SK-N-MC (cell line): Measurements from ENCODE around the gene IFIT1B.

Experiments used
- EZH2 ChIP-seq: fragments of 200-600 bp; sonication (generic); IDR thresholded peaks from one replicate; pipeline ENCODE4 v1.6.1; 2017; ENCODE audit warnings: antibody characterized with exemption
- FOXP2 ChIP-seq: optimal IDR thresholded peaks from 2 replicates; pipeline ENCODE3; 2011; ENCODE audit warnings: mild to moderate bottlenecking, moderate library complexity; ENCODE audit not compliant: insufficient read depth; ENCODE audit errors: extremely low read length, control extremely low read depth
- POLR2AphosphoS5 ChIP-seq: IDR thresholded peaks from 2 replicates; pipeline ENCODE4 v1.6.1; 2012; ENCODE audit warnings: mild to moderate bottlenecking, low read depth, low read length, borderline replicate concordance

- no peak for TF ChIP-seq POLR2AphosphoS5
- no peak for TF ChIP-seq EZH2
- TF ChIP-seq FOXP2, result no peak
These were observed 39.1 kb upstream of the IFIT1B start for GRCh38 chr10:89338713-89339112.
